Thymus (tissue), 11 donors: ENCODE measurements around the gene TP63. TPM values are rescaled to one million over a fixed set of nuclear protein-coding genes. Genes with fewer than 3 reads are reported as not detected.

Experiments used
- DNase-seq, 9 donors: peaks; one replicate each; pipeline ENCODE4 v3.0.0-alpha.2; 2013; ENCODE audit warnings: low spot score in 9 of 9, low read depth in 6 of 9, missing footprints in 1 of 9
- H3K27ac ChIP-seq, 2 donors: one replicate each; pipeline ENCODE4 v1.5.1; 2013; ENCODE audit warnings: control low read depth in 1 of 2, low read depth in 1 of 2, low read length in 1 of 2, mild to moderate bottlenecking in 1 of 2, moderate library complexity in 1 of 2
- H3K27me3 ChIP-seq, 2 donors: one replicate each; pipeline ENCODE4 v1.5.1; 2013; ENCODE audit warnings: low read length in 1 of 2; ENCODE audit not compliant: control insufficient read depth in 2 of 2, insufficient read depth in 1 of 2
- H3K36me3 ChIP-seq, 2 donors: one replicate each; pipeline ENCODE4 v1.5.1; 2013; ENCODE audit warnings: low read length in 1 of 2, mild to moderate bottlenecking in 1 of 2, moderate library complexity in 1 of 2; ENCODE audit not compliant: control insufficient read depth in 2 of 2, insufficient read depth in 2 of 2
- H3K4me1 ChIP-seq, 2 donors: one replicate each; pipeline ENCODE4 v1.5.1; 2013; ENCODE audit warnings: low read length in 2 of 2; ENCODE audit not compliant: control insufficient read depth in 2 of 2, insufficient read depth in 2 of 2
- H3K4me3 ChIP-seq, 2 donors: one replicate each; pipeline ENCODE4 v1.5.1; 2013; ENCODE audit warnings: low read length in 2 of 2, control low read depth in 1 of 2, mild to moderate bottlenecking in 1 of 2
- H3K9me3 ChIP-seq, 2 donors: one replicate each; pipeline ENCODE4 v1.5.1; 2013; ENCODE audit warnings: low read length in 1 of 2, mild to moderate bottlenecking in 1 of 2; ENCODE audit not compliant: control insufficient read depth in 2 of 2, insufficient read depth in 1 of 2
- WGBS: extraction: QIAGEN DNeasy Blood & Tissue Kit; methylation state at CpG from one replicate; pipeline ENCODE4 v1.1.7; 2013; 5-methylcytosine and 5-hydroxymethylcytosine counted together
- polyA plus RNA-seq: library from polyadenylated mRNA; stranded (reverse); fragments of 200-250 nt; gene quantifications from one replicate; pipeline ENCODE4 v1.2.3, GENCODE V29; 2013
- total RNA-seq: library from RNA; stranded (reverse); fragments of 120-200 nt; gene quantifications from one replicate; pipeline ENCODE4 v1.2.4, GENCODE V29; 2013
- donor health status: healthy.

Gene TP63
- total and polyA plus RNA-seq, 2 donors = 17.3 to 47.1 TPM

- H3K4me3 ChIP-seq = no peak overlapping the region
- no peaks in the 10 kb centered on the region for H3K27me3 ChIP-seq
- H3K4me1 ChIP-seq = no peaks in the 10 kb centered on the region
- DNase-seq = no peak
- H3K36me3 ChIP-seq = no peaks in the 10 kb centered on the region
- no peaks in the 10 kb centered on the region for H3K9me3 ChIP-seq
- WGBS = 81% methylated on average over 4 of the region's 4 CpGs
- no peak overlapping the region for H3K27ac ChIP-seq
Measured at GRCh38 chr3:189883113-189883753, 252.0 kb downstream of the TP63 start.

GRCh38 chr3:189890496-189890895, 259.3 kb downstream of the TP63 start:
- Histone ChIP-seq H3K4me3 (no peak overlapping the region), H3K4me1 (no peaks in the 10 kb centered on the region), H3K27ac (no peak overlapping the region), H3K27me3 (no peaks in the 10 kb centered on the region), H3K36me3 (no peaks in the 10 kb centered on the region), H3K9me3 (no peaks in the 10 kb centered on the region)
- WGBS = 32% methylated on average over 4 of the region's 4 CpGs
- no peak for DNase-seq

GRCh38 chr3:189896533-189896932, 265.3 kb downstream of the TP63 start:
- H3K27ac ChIP-seq = no peak overlapping the region
- DNase-seq = no peak
- no peak overlapping the region for H3K4me3 ChIP-seq
- no peaks in the 10 kb centered on the region for H3K9me3 ChIP-seq
- no peaks in the 10 kb centered on the region for H3K36me3 ChIP-seq
- no peaks in the 10 kb centered on the region for H3K27me3 ChIP-seq
- H3K4me1 ChIP-seq = no peaks in the 10 kb centered on the region
- 89% methylated on average over 3 of the region's 3 CpGs for WGBS

- no peak overlapping the region for H3K4me3 ChIP-seq
- no peak overlapping the region for H3K27ac ChIP-seq
- no peak for DNase-seq
- no peaks in the 10 kb centered on the region for H3K9me3 ChIP-seq
- no peaks in the 10 kb centered on the region for H3K4me1 ChIP-seq
- no peaks in the 10 kb centered on the region for H3K27me3 ChIP-seq
- H3K36me3 ChIP-seq = no peaks in the 10 kb centered on the region
- 93% methylated on average over 2 of the region's 2 CpGs for WGBS
Measured at GRCh38 chr3:189897406-189897805, 266.2 kb downstream of the TP63 start.

GRCh38 chr3:189898559-189899153, 267.5 kb downstream of the TP63 start:
- Histone ChIP-seq H3K9me3 (no peaks in the 10 kb centered on the region), H3K36me3 (no peaks in the 10 kb centered on the region), H3K4me1 (no peaks in the 10 kb centered on the region), H3K27ac (no peak overlapping the region), H3K4me3 (no peak overlapping the region), H3K27me3 (no peaks in the 10 kb centered on the region)
- 99% methylated on average over 1 of the region's 1 CpG for WGBS
- no peak for DNase-seq

- no peaks in the 10 kb centered on the region for H3K27me3 ChIP-seq
- H3K4me3 ChIP-seq = no peak overlapping the region
- no peak for DNase-seq
- no peaks in the 10 kb centered on the region for H3K4me1 ChIP-seq
- no peaks in the 10 kb centered on the region for H3K36me3 ChIP-seq
- H3K9me3 ChIP-seq = no peaks in the 10 kb centered on the region
- no peak overlapping the region for H3K27ac ChIP-seq
- WGBS = 96% methylated on average over 3 of the region's 3 CpGs
Measured at GRCh38 chr3:189899186-189899585, 268.0 kb downstream of the TP63 start.

GRCh38 chr3:189900578-189900977, 269.4 kb downstream of the TP63 start:
- no peaks in the 10 kb centered on the region for H3K36me3 ChIP-seq
- H3K9me3 ChIP-seq = no peaks in the 10 kb centered on the region
- H3K4me1 ChIP-seq = no peaks in the 10 kb centered on the region
- H3K27me3 ChIP-seq = no peaks in the 10 kb centered on the region
- DNase-seq = no peak
- H3K4me3 ChIP-seq = no peak overlapping the region
- 88% methylated on average over 5 of the region's 5 CpGs for WGBS
- H3K27ac ChIP-seq = no peak overlapping the region

GRCh38 chr3:189901481-189901880, 270.3 kb downstream of the TP63 start:
- 95% methylated on average over 6 of the region's 6 CpGs for WGBS
- H3K4me1 ChIP-seq = no peaks in the 10 kb centered on the region
- no peaks in the 10 kb centered on the region for H3K9me3 ChIP-seq
- H3K27me3 ChIP-seq = no peaks in the 10 kb centered on the region
- no peak for DNase-seq
- H3K36me3 ChIP-seq = no peaks in the 10 kb centered on the region
- H3K27ac ChIP-seq = no peak overlapping the region
- no peak overlapping the region for H3K4me3 ChIP-seq

GRCh38 chr3:189902230-189903186, 271.3 kb downstream of the TP63 start:
- no peaks in the 10 kb centered on the region for H3K36me3 ChIP-seq
- no peak for DNase-seq
- no peak overlapping the region for H3K4me3 ChIP-seq
- no peak overlapping the region for H3K27ac ChIP-seq
- H3K9me3 ChIP-seq = no peaks in the 10 kb centered on the region
- no peaks in the 10 kb centered on the region for H3K27me3 ChIP-seq
- 93% methylated on average over 2 of the region's 2 CpGs for WGBS
- no peaks in the 10 kb centered on the region for H3K4me1 ChIP-seq
